Mucosa of stomach (tissue), 1 donor: Measurements from ENCODE around the gene DOK7.
"Not testable (repeated sequence)": the region's sequence is repeated elsewhere in the genome, so short reads cannot be mapped to it uniquely, and the experiment has no call there.

ENCODE experiments used
- H3K27me3 ChIP-seq: one replicate; pipeline ENCODE4 v1.7.0; 2013; ENCODE audit warnings: mild to moderate bottlenecking, low read length; ENCODE audit not compliant: control insufficient read depth, insufficient read depth
- H3K36me3 ChIP-seq: one replicate; pipeline ENCODE4 v1.7.0; 2013; ENCODE audit warnings: low read length; ENCODE audit not compliant: control insufficient read depth, insufficient read depth
- H3K4me1 ChIP-seq: one replicate; pipeline ENCODE4 v1.7.0; 2013; ENCODE audit warnings: mild to moderate bottlenecking, low read length; ENCODE audit not compliant: control insufficient read depth, insufficient read depth
- H3K4me3 ChIP-seq: one replicate; pipeline ENCODE4 v1.7.0; 2013; ENCODE audit warnings: low read length
- H3K9ac ChIP-seq: one replicate; pipeline ENCODE4 v1.7.0; 2013; ENCODE audit warnings: mild to moderate bottlenecking, low read length, moderate library complexity
- H3K9me3 ChIP-seq: one replicate; pipeline ENCODE4 v1.7.0; 2013; ENCODE audit warnings: mild to moderate bottlenecking, low read length, moderate library complexity; ENCODE audit not compliant: control insufficient read depth
- donor health status: Pancreatic carcinoma.

Gene DOK7

GRCh38 chr4:3505231-3505630 lies 42.1 kb downstream of the DOK7 start:
- no peaks in the 10 kb centered on the region for H3K36me3 ChIP-seq
- no peak overlapping the region for H3K9ac ChIP-seq
- H3K4me3 ChIP-seq = no peak overlapping the region
- no peaks in the 10 kb centered on the region for H3K4me1 ChIP-seq
- no peaks in the 10 kb centered on the region for H3K27me3 ChIP-seq
- no peaks in the 10 kb centered on the region for H3K9me3 ChIP-seq

GRCh38 chr4:3508542-3508941 lies 45.4 kb downstream of the DOK7 start:
- Histone ChIP-seq H3K9ac (no peak overlapping the region), H3K36me3 (peaks cover 7% of the 10 kb centered on the region), H3K27me3 (no peaks in the 10 kb centered on the region), H3K9me3 (no peaks in the 10 kb centered on the region), H3K4me3 (no peak overlapping the region), H3K4me1 (no peaks in the 10 kb centered on the region)

GRCh38 chr4:3510481-3510880 lies 47.4 kb downstream of the DOK7 start:
- H3K4me3 ChIP-seq = no peak overlapping the region
- peaks cover 7% of the 10 kb centered on the region for H3K36me3 ChIP-seq
- no peaks in the 10 kb centered on the region for H3K27me3 ChIP-seq
- no peak overlapping the region for H3K9ac ChIP-seq
- peaks cover 2% of the 10 kb centered on the region for H3K4me1 ChIP-seq
- no peaks in the 10 kb centered on the region for H3K9me3 ChIP-seq

- Histone ChIP-seq H3K9me3 (no peaks in the 10 kb centered on the region), H3K27me3 (no peaks in the 10 kb centered on the region), H3K36me3 (peaks cover 7% of the 10 kb centered on the region), H3K4me3 (no peak overlapping the region), H3K4me1 (peaks cover 3% of the 10 kb centered on the region), H3K9ac (no peak overlapping the region)
These were observed 48.1 kb downstream of the DOK7 start for GRCh38 chr4:3511187-3511586.

- H3K4me3 ChIP-seq, H3K27me3 ChIP-seq, H3K4me1 ChIP-seq, H3K36me3 ChIP-seq, H3K9ac ChIP-seq, H3K9me3 ChIP-seq: not testable (repeated sequence)
These were observed 48.5 kb downstream of the DOK7 start for GRCh38 chr4:3511601-3512000.

- Histone ChIP-seq H3K9me3 (no peaks in the 10 kb centered on the region), H3K9ac (no peak overlapping the region), H3K4me3 (no peak overlapping the region), H3K4me1 (peaks cover 3% of the 10 kb centered on the region), H3K27me3 (no peaks in the 10 kb centered on the region), H3K36me3 (peaks cover 12% of the 10 kb centered on the region)
These were observed 49.2 kb downstream of the DOK7 start for GRCh38 chr4:3512279-3512678.

GRCh38 chr4:3512719-3513118 lies 49.6 kb downstream of the DOK7 start:
- Histone ChIP-seq H3K9ac (no peak overlapping the region), H3K4me3 (no peak overlapping the region), H3K9me3 (no peaks in the 10 kb centered on the region), H3K36me3 (peaks cover 16% of the 10 kb centered on the region), H3K27me3 (no peaks in the 10 kb centered on the region), H3K4me1 (peaks cover 3% of the 10 kb centered on the region)

GRCh38 chr4:3513807-3514206 lies 50.7 kb downstream of the DOK7 start:
- H3K4me3 ChIP-seq = no peak overlapping the region
- H3K9ac ChIP-seq = no peak overlapping the region
- H3K27me3 ChIP-seq = no peaks in the 10 kb centered on the region
- no peaks in the 10 kb centered on the region for H3K9me3 ChIP-seq
- H3K4me1 ChIP-seq = peaks cover 3% of the 10 kb centered on the region
- peaks cover 16% of the 10 kb centered on the region for H3K36me3 ChIP-seq

- Histone ChIP-seq H3K9me3 (no peaks in the 10 kb centered on the region), H3K4me1 (peaks cover 3% of the 10 kb centered on the region), H3K27me3 (no peaks in the 10 kb centered on the region), H3K36me3 (peaks cover 16% of the 10 kb centered on the region), H3K4me3 (no peak overlapping the region), H3K9ac (no peak overlapping the region)
These were observed 51.2 kb downstream of the DOK7 start for GRCh38 chr4:3514221-3514780.

- Histone ChIP-seq H3K27me3 (no peaks in the 10 kb centered on the region), H3K36me3 (peaks cover 23% of the 10 kb centered on the region), H3K9ac (no peak overlapping the region), H3K4me1 (peaks cover 3% of the 10 kb centered on the region), H3K4me3 (no peak overlapping the region), H3K9me3 (no peaks in the 10 kb centered on the region)
These were observed 51.8 kb downstream of the DOK7 start for GRCh38 chr4:3514806-3515501.

GRCh38 chr4:3515646-3516045 lies 52.5 kb downstream of the DOK7 start:
- Histone ChIP-seq H3K4me1 (peaks cover 3% of the 10 kb centered on the region), H3K9me3 (no peaks in the 10 kb centered on the region), H3K4me3 (no peak overlapping the region), H3K9ac (no peak overlapping the region), H3K27me3 (no peaks in the 10 kb centered on the region), H3K36me3 (peaks cover 24% of the 10 kb centered on the region)

GRCh38 chr4:3516061-3516835 lies 53.1 kb downstream of the DOK7 start:
- no peaks in the 10 kb centered on the region for H3K9me3 ChIP-seq
- peaks cover 21% of the 10 kb centered on the region for H3K36me3 ChIP-seq
- no peak overlapping the region for H3K4me3 ChIP-seq
- no peaks in the 10 kb centered on the region for H3K27me3 ChIP-seq
- no peak overlapping the region for H3K9ac ChIP-seq
- peaks cover 3% of the 10 kb centered on the region for H3K4me1 ChIP-seq
